Mucosa of descending colon (tissue), 3 donors: ENCODE results near the gene KCNJ1. TPM values are rescaled to one million over a fixed set of nuclear protein-coding genes. Genes with fewer than 3 reads are reported as not detected.

Experiments used
- ATAC-seq: fragments of 200-7000 bp; cut with Tn5 transposase; one replicate; pipeline ENCODE4 v1.9.1; 2020; ENCODE audit warnings: mild to moderate bottlenecking, moderate library complexity
- DNase-seq, 3 donors: peaks; one replicate each; pipeline ENCODE4 v3.0.0-alpha.2; 2020
- H3K36me3 ChIP-seq: fragments of 200-600 bp; one replicate; pipeline ENCODE4 v1.8.0; 2021; ENCODE audit warnings: low read depth, mild to moderate bottlenecking
- H3K4me1 ChIP-seq: fragments of 200-600 bp; one replicate; pipeline ENCODE4 v1.8.0; 2021; ENCODE audit warnings: low read depth, mild to moderate bottlenecking
- H3K4me3 ChIP-seq: fragments of 200-600 bp; one replicate; pipeline ENCODE4 v1.8.0; 2021; ENCODE audit warnings: mild to moderate bottlenecking
- H3K9me3 ChIP-seq: fragments of 200-600 bp; one replicate; pipeline ENCODE4 v1.8.0; 2021; ENCODE audit warnings: mild to moderate bottlenecking
- intact Hi-C, 2 donors: fragments of 100-400 bp; cut with DNase I in 1 of 2; cut with micrococcal nuclease in 1 of 2; formaldehyde crosslinking; loops; one replicate each; pipeline versions ENCODE4 v1.11.0 to v1.11.1; 2022; cut with DNase I, micrococcal nuclease
- total RNA-seq, 3 donors: library from RNA; stranded (reverse); fragmentation: NEBNext Ultra II Directional in 2 of 3; extraction: Animal tissue kit (Norgen Biotek cat#: 25700) in 2 of 3; gene quantifications; one replicate each; pipeline versions ENCODE4 v1.2.1 to v1.2.4, GENCODE V29; 2021 to 2023
- TF ChIP-seq, protein P1 (sequence below): fragments of 200-600 bp; IDR thresholded peaks from one replicate; pipeline ENCODE4 v1.8.0; 2022; ENCODE audit warnings: antibody characterized with exemption, mild to moderate bottlenecking
- donor health status: DM: no; HTN: no; CAD: no; lungs with moderate emphysema.
- donor health status: DM: no; HTN: no; CAD: no.
- donor health status: DM: no; HTN: yes; CAD: no.

KCNJ1 gene
- total RNA-seq, 3 donors from 2014 or later, result not detected

DNA sequence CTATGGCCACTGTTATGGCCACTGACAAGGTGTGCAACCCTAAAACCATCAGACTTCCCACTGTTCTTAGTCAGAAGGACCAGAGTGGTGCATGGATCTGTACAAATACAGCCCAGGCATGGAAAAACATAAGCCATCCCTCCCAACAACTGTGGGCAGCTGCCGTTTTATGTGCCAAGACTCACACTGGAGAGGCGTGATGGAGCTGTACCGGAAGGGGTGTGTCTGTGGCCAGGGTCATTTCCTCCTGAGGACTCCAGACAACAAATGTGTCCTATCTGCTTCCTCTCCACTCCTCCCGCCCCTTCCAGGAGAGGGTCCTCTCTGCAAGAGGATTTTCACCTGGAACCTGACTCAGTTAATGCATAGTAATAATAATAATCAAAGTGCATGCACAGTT, 29.5 kb downstream of the KCNJ1 start:
- no peaks in the 10 kb centered on the region for H3K36me3 ChIP-seq
- intact Hi-C loops, result no loop called here
- DNase-seq (no peak), ATAC-seq (peak; percentile 45)
- TF ChIP-seq, protein P1, sequence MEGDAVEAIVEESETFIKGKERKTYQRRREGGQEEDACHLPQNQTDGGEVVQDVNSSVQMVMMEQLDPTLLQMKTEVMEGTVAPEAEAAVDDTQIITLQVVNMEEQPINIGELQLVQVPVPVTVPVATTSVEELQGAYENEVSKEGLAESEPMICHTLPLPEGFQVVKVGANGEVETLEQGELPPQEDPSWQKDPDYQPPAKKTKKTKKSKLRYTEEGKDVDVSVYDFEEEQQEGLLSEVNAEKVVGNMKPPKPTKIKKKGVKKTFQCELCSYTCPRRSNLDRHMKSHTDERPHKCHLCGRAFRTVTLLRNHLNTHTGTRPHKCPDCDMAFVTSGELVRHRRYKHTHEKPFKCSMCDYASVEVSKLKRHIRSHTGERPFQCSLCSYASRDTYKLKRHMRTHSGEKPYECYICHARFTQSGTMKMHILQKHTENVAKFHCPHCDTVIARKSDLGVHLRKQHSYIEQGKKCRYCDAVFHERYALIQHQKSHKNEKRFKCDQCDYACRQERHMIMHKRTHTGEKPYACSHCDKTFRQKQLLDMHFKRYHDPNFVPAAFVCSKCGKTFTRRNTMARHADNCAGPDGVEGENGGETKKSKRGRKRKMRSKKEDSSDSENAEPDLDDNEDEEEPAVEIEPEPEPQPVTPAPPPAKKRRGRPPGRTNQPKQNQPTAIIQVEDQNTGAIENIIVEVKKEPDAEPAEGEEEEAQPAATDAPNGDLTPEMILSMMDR, result no peak
- no peaks in the 10 kb centered on the region for H3K4me1 ChIP-seq
- H3K9me3 ChIP-seq, result no peaks in the 10 kb centered on the region
- no peak overlapping the region for H3K4me3 ChIP-seq

DNA sequence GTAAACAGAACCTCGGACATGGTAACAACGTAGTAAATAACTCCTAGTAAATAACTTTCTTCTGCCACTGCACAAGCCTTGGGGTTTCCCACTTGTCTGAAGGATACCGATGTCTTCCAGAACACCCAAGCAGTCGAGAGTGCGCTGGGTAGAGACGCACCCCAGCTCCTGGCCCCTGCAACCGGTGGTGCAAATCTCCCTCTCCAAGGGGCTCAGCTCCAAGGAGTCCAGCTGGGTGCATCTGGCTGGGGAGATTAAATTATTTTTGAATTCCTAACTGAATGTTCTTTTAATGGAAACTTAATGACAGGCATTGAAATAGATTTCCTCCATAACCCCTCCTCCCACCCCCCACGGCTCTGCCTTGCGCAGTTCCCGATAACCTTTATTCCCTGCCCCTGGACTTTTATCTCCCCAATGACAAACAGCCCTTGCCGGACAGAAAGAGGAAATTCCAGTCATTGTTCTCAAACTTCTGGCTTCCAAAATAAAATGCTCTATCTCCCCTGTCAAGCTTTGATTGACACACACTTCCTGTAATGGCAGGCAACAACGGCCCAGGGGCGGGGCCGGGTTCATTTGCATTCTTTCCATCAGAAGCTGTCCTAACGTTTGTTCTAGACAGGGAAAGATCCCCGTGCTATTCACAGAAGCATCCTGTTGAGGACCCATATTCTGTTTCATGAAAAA, 31.2 kb downstream of the KCNJ1 start:
- H3K9me3 ChIP-seq, result no peaks in the 10 kb centered on the region
- intact Hi-C loops, result no loop called here
- H3K4me3 ChIP-seq, result no peak overlapping the region
- DNase-seq (no peak), ATAC-seq (no peak)
- H3K36me3 ChIP-seq, result no peaks in the 10 kb centered on the region
- TF ChIP-seq, protein P1, result no peak
- no peaks in the 10 kb centered on the region for H3K4me1 ChIP-seq

DNA sequence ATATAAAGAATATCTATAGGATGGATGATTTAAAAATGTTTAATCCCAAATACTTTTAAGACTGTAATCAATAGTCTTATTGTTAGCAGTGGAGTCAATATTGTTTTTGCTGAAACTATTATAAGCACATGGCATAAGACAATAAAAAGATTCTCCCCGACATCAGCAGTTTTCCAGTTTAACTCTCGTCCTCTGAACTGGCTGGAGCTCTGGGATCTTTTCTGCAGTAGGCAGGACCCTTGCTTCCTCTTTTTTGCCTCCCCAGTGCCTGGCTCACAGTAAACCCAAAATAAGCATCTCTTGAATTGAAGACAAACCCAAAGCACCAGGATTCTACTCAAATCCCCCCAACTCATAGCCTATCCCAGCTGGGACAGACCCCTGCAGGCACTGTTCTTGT, 32.9 kb downstream of the KCNJ1 start:
- intact Hi-C loops, result loop anchor here (5.0 kb wide), 3 partner anchors 662 to 802 kb away; no protein-coding TSS in a partner anchor
- DNase-seq (no peak), ATAC-seq (no peak)
- Histone ChIP-seq H3K36me3 (no peaks in the 10 kb centered on the region), H3K4me3 (no peak overlapping the region), H3K4me1 (no peaks in the 10 kb centered on the region), H3K9me3 (no peaks in the 10 kb centered on the region)
- TF ChIP-seq, protein P1, result no peak

DNA sequence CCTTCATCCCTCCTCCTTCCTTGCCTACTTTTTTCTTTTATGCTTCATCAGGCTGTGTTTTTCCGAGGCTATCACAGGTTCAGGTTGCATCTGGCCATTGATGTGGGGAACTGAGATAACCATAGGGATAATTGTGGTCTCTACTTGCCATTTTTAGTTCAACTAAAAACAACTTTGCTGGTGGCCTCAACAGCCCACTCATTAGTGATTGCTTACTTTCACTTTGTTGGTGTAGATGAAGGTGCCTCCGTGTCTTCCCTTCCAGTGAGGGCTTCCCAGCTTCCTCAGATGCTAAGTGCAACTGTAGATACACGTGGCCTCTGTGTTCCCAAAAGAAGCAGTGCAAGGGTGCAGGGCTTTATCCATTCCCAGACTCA, 35.0 kb downstream of the KCNJ1 start:
- DNase-seq (no peak), ATAC-seq (no peak)
- Histone ChIP-seq H3K36me3 (no peaks in the 10 kb centered on the region), H3K9me3 (no peaks in the 10 kb centered on the region), H3K4me3 (no peak overlapping the region), H3K4me1 (no peaks in the 10 kb centered on the region)
- TF ChIP-seq, protein P1, result no peak
- intact Hi-C loops, result loop anchor here (5.0 kb wide), 3 partner anchors 660 to 800 kb away; no protein-coding TSS in a partner anchor

DNA sequence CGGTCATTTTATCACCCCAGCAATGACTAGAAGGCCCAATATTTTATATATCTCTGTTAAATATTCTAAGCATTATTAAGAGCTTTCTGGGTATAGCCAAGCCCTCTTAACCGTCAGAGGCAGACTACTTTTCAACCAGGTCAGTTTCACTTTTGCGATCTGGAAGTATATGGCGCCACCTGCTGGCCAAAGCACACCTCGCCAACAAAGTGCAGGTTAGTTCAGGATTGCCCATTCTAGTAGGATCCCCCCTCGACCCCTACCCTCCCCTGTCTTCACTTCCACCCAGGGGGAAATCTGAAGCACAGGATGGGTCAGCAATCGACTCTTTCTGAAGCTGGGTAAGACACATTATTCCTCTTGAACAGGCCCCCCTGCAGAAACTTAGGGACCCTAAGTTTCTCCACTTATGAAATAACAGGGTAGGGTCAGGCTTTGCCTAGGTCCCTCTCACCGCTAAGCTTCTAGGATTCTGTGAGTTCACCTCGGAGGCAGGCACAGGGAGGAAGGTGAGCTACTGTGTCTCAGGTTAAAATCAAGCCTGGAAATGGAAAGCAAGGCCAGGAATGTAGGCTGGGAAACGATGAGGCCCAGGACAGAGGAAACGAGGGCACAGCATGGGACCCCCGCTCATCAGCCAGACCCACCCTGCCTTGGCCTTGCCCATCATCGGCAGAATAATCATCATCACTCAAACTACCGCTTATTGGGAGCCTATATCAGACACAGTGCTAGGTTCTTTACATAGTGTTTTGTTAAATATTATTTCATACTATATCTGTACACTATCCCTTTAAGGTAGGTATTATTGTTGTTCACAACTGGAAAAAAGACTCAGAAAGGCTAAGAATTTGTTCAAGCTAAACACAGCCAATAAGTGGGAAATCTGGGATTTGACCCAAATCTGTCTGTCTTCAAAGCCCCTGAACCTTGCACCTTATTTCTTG, 35.6 kb downstream of the KCNJ1 start:
- TF ChIP-seq, protein P1, result peak; percentile 73
- H3K9me3 ChIP-seq, result no peaks in the 10 kb centered on the region
- H3K4me3 ChIP-seq, result no peak overlapping the region
- ATAC-seq (peak; percentile 92), DNase-seq (peak; percentile 75 to 89 (median 85))
- intact Hi-C loops, result loop anchor here (5.0 kb wide), 3 partner anchors 659 to 799 kb away; no protein-coding TSS in a partner anchor
- H3K4me1 ChIP-seq, result no peaks in the 10 kb centered on the region
- no peaks in the 10 kb centered on the region for H3K36me3 ChIP-seq
